Measurements from ENCODE around the gene CALHM2. TPM values are rescaled to one million over a fixed set of nuclear protein-coding genes. Genes with fewer than 3 reads are reported as not detected.

The CALHM2 gene
- polyA plus RNA-seq, 4 donors: 1.1 to 29.1 (median 5.1) TPM

DNA sequence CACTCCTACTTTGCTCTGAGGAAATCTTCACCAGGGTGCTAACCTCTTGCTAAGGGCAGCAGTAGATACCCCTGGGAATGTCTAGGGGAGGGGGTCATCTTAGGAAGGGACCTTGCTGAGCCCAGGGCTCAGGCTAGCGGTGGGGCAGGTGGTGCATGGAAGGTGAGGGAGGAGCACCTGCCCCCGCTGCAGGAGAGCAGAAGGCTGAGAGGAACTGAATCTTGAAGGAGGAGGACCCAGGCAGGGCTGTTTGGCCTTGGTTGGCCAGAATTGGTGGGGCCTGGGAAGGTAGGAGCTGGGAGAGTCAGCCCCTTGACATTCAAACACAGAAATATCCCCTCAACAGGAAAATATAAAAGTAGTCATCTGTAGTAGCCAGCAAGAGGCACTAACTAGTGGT lies 19.8 kb upstream of the CALHM2 start:
- Histone ChIP-seq H3K36me3 (ENCODE audit: control insufficient read depth in 3 of 3, insufficient read depth in 2 of 3, low read depth in 1 of 3, low read length in 3 of 3) (no peaks in the 10 kb centered on the region), H3K4me1 (ENCODE audit: control insufficient read depth in 3 of 3, insufficient read depth in 2 of 3, low read depth in 1 of 3, low read length in 2 of 3) (no peaks in the 10 kb centered on the region), H3K27ac (ENCODE audit: low read depth in 1 of 3, low read length in 2 of 3) (peak overlapping the region in 2 of 3 donors; percentile 0 to 23), H3K4me3 (ENCODE audit: low read depth in 1 of 3, low read length in 3 of 3) (no peak overlapping the region), H3K27me3 (ENCODE audit: control insufficient read depth in 3 of 3, insufficient read depth in 3 of 3, low read length in 3 of 3) (no peaks in the 10 kb centered on the region), H3K9me3 (ENCODE audit: control insufficient read depth in 2 of 2, insufficient read depth in 1 of 2, low read depth in 1 of 2, low read length in 1 of 2) (no peaks in the 10 kb centered on the region)
- FAIRE-seq (no peak), DNase-seq (no peak)
- WGBS, 3 donors: 73 to 89% (median 80%) methylated on average over 2 of the region's 2 CpGs

DNA sequence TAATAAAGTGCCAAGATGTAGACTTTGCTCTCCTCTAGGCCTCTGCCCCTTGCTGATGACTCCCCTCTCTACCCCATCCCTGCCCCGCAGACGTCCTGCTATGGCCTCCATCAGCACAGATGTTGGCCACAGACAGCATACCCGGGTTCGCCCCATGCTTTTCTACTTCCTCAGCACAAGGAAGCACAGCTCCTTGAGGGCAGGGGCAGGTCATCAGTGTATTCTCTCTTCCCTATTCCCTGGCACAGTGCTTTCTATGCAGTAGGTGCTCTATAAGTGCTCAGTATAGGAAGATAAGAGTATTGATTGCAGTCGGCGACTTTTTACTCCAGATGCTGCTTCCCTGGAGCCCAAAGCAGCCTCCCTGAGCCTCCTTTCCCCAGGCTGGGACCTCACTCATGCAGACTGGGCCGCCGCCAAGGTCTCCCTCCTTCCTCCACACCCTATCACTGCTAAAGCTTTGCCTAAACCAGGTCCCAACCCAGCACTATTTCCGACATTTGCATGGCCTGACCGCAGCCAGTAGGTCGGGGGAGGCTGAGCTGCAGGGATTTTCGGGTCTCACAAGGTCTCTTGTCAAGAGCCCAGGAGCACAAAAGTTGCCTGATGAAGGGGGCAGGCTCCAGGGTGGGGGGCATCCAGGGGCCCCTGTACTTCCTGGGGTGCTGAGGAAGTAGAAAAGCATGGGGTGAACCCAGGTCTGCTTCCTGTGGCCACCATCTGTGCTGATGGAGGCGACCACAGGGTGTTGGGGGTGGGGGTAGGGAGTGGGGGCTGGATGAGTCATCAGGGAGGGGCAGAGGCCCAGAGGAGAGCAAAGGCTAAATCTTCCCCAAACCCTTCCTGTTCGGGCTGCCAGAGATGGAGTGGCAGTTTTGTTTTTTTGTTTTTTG lies 18.8 kb upstream of the CALHM2 start:
- peak in 1 of 2 donors; percentile 60 for DNase-seq
- H3K4me1 ChIP-seq (ENCODE audit: control insufficient read depth in 3 of 3, insufficient read depth in 2 of 3, low read depth in 1 of 3, low read length in 2 of 3): no peaks in the 10 kb centered on the region
- WGBS, 3 donors: 49 to 57% (median 49%) methylated on average over 14 of the region's 14 CpGs
- no peak overlapping the region for H3K4me3 ChIP-seq (ENCODE audit: low read depth in 1 of 3, low read length in 3 of 3)
- H3K27me3 ChIP-seq (ENCODE audit: control insufficient read depth in 3 of 3, insufficient read depth in 3 of 3, low read length in 3 of 3): no peaks in the 10 kb centered on the region
- no peaks in the 10 kb centered on the region for H3K9me3 ChIP-seq (ENCODE audit: control insufficient read depth in 2 of 2, insufficient read depth in 1 of 2, low read depth in 1 of 2, low read length in 1 of 2)
- H3K36me3 ChIP-seq (ENCODE audit: control insufficient read depth in 3 of 3, insufficient read depth in 2 of 3, low read depth in 1 of 3, low read length in 3 of 3): no peaks in the 10 kb centered on the region
- H3K27ac ChIP-seq (ENCODE audit: low read depth in 1 of 3, low read length in 2 of 3): peak overlapping the region in 1 of 3 donors; percentile 53
- FAIRE-seq: no peak

DNA sequence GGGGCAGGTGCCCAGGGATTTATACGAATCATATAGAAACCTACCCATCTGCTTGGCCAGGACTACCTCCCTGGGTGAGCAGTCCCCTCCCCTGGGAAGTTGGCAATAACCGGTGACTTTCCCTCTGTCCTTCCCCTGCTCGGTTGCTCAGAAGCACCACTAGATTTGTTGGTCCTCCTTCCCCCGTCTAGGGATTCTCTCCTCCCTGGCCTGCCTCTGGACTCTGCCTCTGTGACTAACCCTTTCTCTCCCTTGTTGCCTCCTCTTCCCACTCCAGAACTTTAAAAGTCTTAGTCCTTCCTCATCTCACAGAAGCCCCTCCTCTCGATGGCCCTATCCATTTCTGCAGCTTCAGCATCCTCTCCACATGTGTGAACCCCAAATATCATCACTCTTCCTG lies 17.0 kb upstream of the CALHM2 start:
- Histone ChIP-seq H3K36me3 (ENCODE audit: control insufficient read depth in 3 of 3, insufficient read depth in 2 of 3, low read depth in 1 of 3, low read length in 3 of 3) (no peaks in the 10 kb centered on the region), H3K27ac (ENCODE audit: low read depth in 1 of 3, low read length in 2 of 3) (no peak overlapping the region), H3K4me3 (ENCODE audit: low read depth in 1 of 3, low read length in 3 of 3) (no peak overlapping the region), H3K4me1 (ENCODE audit: control insufficient read depth in 3 of 3, insufficient read depth in 2 of 3, low read depth in 1 of 3, low read length in 2 of 3) (no peaks in the 10 kb centered on the region), H3K27me3 (ENCODE audit: control insufficient read depth in 3 of 3, insufficient read depth in 3 of 3, low read length in 3 of 3) (no peaks in the 10 kb centered on the region), H3K9me3 (ENCODE audit: control insufficient read depth in 2 of 2, insufficient read depth in 1 of 2, low read depth in 1 of 2, low read length in 1 of 2) (no peaks in the 10 kb centered on the region)
- WGBS, 3 donors: 47 to 62% (median 62%) methylated on average over 5 of the region's 5 CpGs
- FAIRE-seq (no peak), DNase-seq (no peak)

DNA sequence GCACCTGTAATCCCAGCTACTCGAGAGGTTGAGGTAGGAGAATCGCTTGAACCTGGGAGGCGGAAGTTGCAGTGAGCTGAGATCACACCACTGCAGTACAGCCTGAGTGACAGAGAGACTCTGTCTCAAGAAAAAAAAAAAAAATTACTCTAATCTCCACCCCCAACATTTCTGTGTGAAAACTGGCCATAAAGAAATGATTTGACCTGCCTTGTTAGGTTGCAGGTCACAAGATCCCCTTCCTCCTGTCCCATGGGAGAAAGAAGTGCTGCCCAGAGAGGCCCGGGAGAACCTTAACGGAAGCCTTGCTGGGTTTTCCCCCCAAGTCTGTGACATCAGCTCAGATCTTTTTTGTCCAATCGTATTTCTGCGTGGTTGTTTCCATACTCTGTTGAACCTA lies 15.2 kb upstream of the CALHM2 start:
- no peaks in the 10 kb centered on the region for H3K4me1 ChIP-seq (ENCODE audit: control insufficient read depth in 3 of 3, insufficient read depth in 2 of 3, low read depth in 1 of 3, low read length in 2 of 3)
- WGBS, 3 donors: 78 to 93% (median 87%) methylated on average over 7 of the region's 7 CpGs
- no peaks in the 10 kb centered on the region for H3K27me3 ChIP-seq (ENCODE audit: control insufficient read depth in 3 of 3, insufficient read depth in 3 of 3, low read length in 3 of 3)
- no peak for FAIRE-seq
- no peak for DNase-seq
- no peaks in the 10 kb centered on the region for H3K9me3 ChIP-seq (ENCODE audit: control insufficient read depth in 2 of 2, insufficient read depth in 1 of 2, low read depth in 1 of 2, low read length in 1 of 2)
- no peak overlapping the region for H3K27ac ChIP-seq (ENCODE audit: low read depth in 1 of 3, low read length in 2 of 3)
- no peak overlapping the region for H3K4me3 ChIP-seq (ENCODE audit: low read depth in 1 of 3, low read length in 3 of 3)
- H3K36me3 ChIP-seq (ENCODE audit: control insufficient read depth in 3 of 3, insufficient read depth in 2 of 3, low read depth in 1 of 3, low read length in 3 of 3): no peaks in the 10 kb centered on the region

- H3K4me1 ChIP-seq (ENCODE audit: control insufficient read depth in 3 of 3, insufficient read depth in 2 of 3, low read depth in 1 of 3, low read length in 2 of 3): no peaks in the 10 kb centered on the region
- no peaks in the 10 kb centered on the region for H3K27me3 ChIP-seq (ENCODE audit: control insufficient read depth in 3 of 3, insufficient read depth in 3 of 3, low read length in 3 of 3)
- no peaks in the 10 kb centered on the region for H3K36me3 ChIP-seq (ENCODE audit: control insufficient read depth in 3 of 3, insufficient read depth in 2 of 3, low read depth in 1 of 3, low read length in 3 of 3)
- FAIRE-seq (no peak), DNase-seq (no peak)
- no peak overlapping the region for H3K4me3 ChIP-seq (ENCODE audit: low read depth in 1 of 3, low read length in 3 of 3)
- no peak overlapping the region for H3K27ac ChIP-seq (ENCODE audit: low read depth in 1 of 3, low read length in 2 of 3)
- 67 to 77% (median 73%) methylated on average over 3 of the region's 3 CpGs for WGBS, 3 donors
- H3K9me3 ChIP-seq (ENCODE audit: control insufficient read depth in 2 of 2, insufficient read depth in 1 of 2, low read depth in 1 of 2, low read length in 1 of 2): no peaks in the 10 kb centered on the region
Observed at GRCh38 chr10:103466734-103467133, 14.6 kb upstream of the CALHM2 start.

DNA sequence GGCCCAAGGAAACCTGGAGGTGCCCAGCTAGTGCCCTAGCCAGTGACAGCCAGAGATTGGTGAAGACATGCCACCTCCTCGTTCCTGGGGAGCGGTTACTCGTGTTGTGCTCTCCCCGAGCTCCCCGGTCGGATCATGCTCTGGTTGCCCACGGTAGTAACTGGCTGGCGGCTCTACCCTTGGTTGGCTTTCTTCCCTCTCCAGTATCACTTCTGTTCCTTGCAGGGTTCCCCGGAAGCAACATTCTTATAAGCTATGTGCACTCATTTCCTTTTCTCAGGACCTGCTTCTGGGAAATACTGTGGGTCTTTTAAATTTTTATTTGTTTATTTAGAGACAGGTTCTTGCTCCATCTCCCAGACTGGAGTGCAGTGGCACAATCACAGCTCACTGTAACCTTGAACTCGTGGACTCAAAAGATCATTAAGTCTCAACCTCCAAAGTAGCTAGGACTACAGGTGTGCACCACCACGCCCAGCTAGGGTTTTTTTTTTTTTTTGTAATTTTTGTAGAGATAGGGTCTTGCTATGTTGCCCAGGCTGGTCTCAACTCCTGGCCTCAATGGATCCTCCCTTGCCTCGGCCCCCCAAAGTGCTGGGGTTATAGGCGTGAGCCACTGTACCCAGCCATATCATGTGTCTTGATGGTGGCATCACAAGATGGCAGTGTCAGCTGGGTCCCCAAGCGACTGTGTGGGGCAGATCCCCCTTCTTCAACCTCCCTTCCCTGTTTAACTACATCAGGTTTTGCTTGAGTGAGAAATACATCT lies 13.4 kb upstream of the CALHM2 start:
- H3K4me3 ChIP-seq (ENCODE audit: low read depth in 1 of 3, low read length in 3 of 3): no peak overlapping the region
- H3K4me1 ChIP-seq (ENCODE audit: control insufficient read depth in 3 of 3, insufficient read depth in 2 of 3, low read depth in 1 of 3, low read length in 2 of 3): no peaks in the 10 kb centered on the region
- no peaks in the 10 kb centered on the region for H3K36me3 ChIP-seq (ENCODE audit: control insufficient read depth in 3 of 3, insufficient read depth in 2 of 3, low read depth in 1 of 3, low read length in 3 of 3)
- no peaks in the 10 kb centered on the region for H3K27me3 ChIP-seq (ENCODE audit: control insufficient read depth in 3 of 3, insufficient read depth in 3 of 3, low read length in 3 of 3)
- no peak overlapping the region for H3K27ac ChIP-seq (ENCODE audit: low read depth in 1 of 3, low read length in 2 of 3)
- 84 to 90% (median 86%) methylated on average over 14 of the region's 14 CpGs for WGBS, 3 donors
- no peaks in the 10 kb centered on the region for H3K9me3 ChIP-seq (ENCODE audit: control insufficient read depth in 2 of 2, insufficient read depth in 1 of 2, low read depth in 1 of 2, low read length in 1 of 2)
- FAIRE-seq (no peak), DNase-seq (no peak)

GRCh38 chr10:103463499-103463898 lies 11.3 kb upstream of the CALHM2 start:
- Histone ChIP-seq H3K4me3 (ENCODE audit: low read depth in 1 of 3, low read length in 3 of 3) (no peak overlapping the region), H3K36me3 (ENCODE audit: control insufficient read depth in 3 of 3, insufficient read depth in 2 of 3, low read depth in 1 of 3, low read length in 3 of 3) (no peaks in the 10 kb centered on the region), H3K9me3 (ENCODE audit: control insufficient read depth in 2 of 2, insufficient read depth in 1 of 2, low read depth in 1 of 2, low read length in 1 of 2) (no peaks in the 10 kb centered on the region), H3K27me3 (ENCODE audit: control insufficient read depth in 3 of 3, insufficient read depth in 3 of 3, low read length in 3 of 3) (no peaks in the 10 kb centered on the region), H3K4me1 (ENCODE audit: control insufficient read depth in 3 of 3, insufficient read depth in 2 of 3, low read depth in 1 of 3, low read length in 2 of 3) (no peaks in the 10 kb centered on the region), H3K27ac (ENCODE audit: low read depth in 1 of 3, low read length in 2 of 3) (no peak overlapping the region)
- 68 to 71% (median 69%) methylated on average over 4 of the region's 4 CpGs for WGBS, 3 donors
- DNase-seq (no peak), FAIRE-seq (no peak)

DNA sequence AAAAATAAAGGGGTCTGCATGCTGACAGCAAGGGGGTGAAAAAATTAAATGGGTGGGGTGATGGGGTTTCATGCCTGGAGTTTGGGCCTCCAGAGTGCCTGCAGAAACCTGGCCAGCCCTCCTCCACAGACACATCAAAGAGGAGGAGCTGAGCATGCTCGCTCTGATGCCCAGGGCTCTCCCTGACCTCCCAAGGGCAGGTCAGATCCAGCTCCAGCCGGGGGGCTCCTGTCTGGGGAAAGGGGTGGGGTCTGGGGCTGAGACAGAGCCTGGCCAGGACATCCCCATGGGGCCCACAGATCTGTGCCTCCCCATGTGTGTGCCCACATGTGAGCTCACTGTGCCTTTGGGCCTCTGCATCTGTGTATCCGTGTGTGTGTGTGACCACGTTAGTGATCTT lies 7.4 kb upstream of the CALHM2 start:
- WGBS, 3 donors: 57 to 64% (median 62%) methylated on average over 4 of the region's 4 CpGs
- DNase-seq (no peak), FAIRE-seq (no peak)
- Histone ChIP-seq H3K27me3 (ENCODE audit: control insufficient read depth in 3 of 3, insufficient read depth in 3 of 3, low read length in 3 of 3) (no peaks in the 10 kb centered on the region), H3K27ac (ENCODE audit: low read depth in 1 of 3, low read length in 2 of 3) (no peak overlapping the region), H3K4me1 (ENCODE audit: control insufficient read depth in 3 of 3, insufficient read depth in 2 of 3, low read depth in 1 of 3, low read length in 2 of 3) (no peaks in the 10 kb centered on the region), H3K4me3 (ENCODE audit: low read depth in 1 of 3, low read length in 3 of 3) (no peak overlapping the region), H3K36me3 (ENCODE audit: control insufficient read depth in 3 of 3, insufficient read depth in 2 of 3, low read depth in 1 of 3, low read length in 3 of 3) (no peaks in the 10 kb centered on the region), H3K9me3 (ENCODE audit: control insufficient read depth in 2 of 2, insufficient read depth in 1 of 2, low read depth in 1 of 2, low read length in 1 of 2) (no peaks in the 10 kb centered on the region)

Measured in small intestine (tissue), 7 donors.